HepG2 (cell line): ENCODE data around the gene ITLN2. TPM values are rescaled to one million over a fixed set of nuclear protein-coding genes. Genes with fewer than 3 reads are reported as not detected.

Experiments used
- EZH2 ChIP-seq: conservative IDR thresholded peaks from 2 replicates; pipeline ENCODE4 v1.6.1; 2012; ENCODE audit warnings: mild to moderate bottlenecking, low read depth, low read length, moderate library complexity
- KLF12 ChIP-seq: sonication (generic); formaldehyde crosslinking; IDR thresholded peaks from 2 replicates; pipeline ENCODE4 v1.4.0; 2020; ENCODE audit warnings: missing genetic modification reagents, borderline replicate concordance
- RARA ChIP-seq: IDR thresholded peaks from 2 replicates; pipeline ENCODE4 v1.6.1; 2016; ENCODE audit warnings: missing genetic modification reagents, missing compliant biosample characterization
- RXRA ChIP-seq: sonication (generic); formaldehyde crosslinking; IDR thresholded peaks from 2 replicates; pipeline ENCODE4 v1.5.1; 2020; ENCODE audit warnings: missing genetic modification reagents
- SAP130 ChIP-seq: IDR thresholded peaks from 2 replicates; pipeline ENCODE4 v1.6.1; 2016; ENCODE audit warnings: low read depth
- SSRP1 ChIP-seq: IDR thresholded peaks from 2 replicates; pipeline ENCODE4 v1.6.1; 2016; ENCODE audit warnings: control low read depth
- YEATS2 ChIP-seq: sonication (generic); formaldehyde crosslinking; IDR thresholded peaks from 2 replicates; pipeline ENCODE4 v1.4.0; 2020; ENCODE audit warnings: missing genetic modification reagents, borderline replicate concordance
- ZBTB49 ChIP-seq: sonication (generic); formaldehyde crosslinking; IDR thresholded peaks from 2 replicates; pipeline ENCODE4 v1.4.0; 2020; ENCODE audit warnings: missing genetic modification reagents, borderline replicate concordance
- ZFY ChIP-seq: sonication (generic); formaldehyde crosslinking; IDR thresholded peaks from 2 replicates; pipeline ENCODE4 v1.4.0; 2020; ENCODE audit warnings: missing genetic modification reagents
- ZMYM4 ChIP-seq: sonication (generic); formaldehyde crosslinking; IDR thresholded peaks from 2 replicates; pipeline ENCODE4 v1.8.1; 2023; ENCODE audit warnings: mild to moderate bottlenecking, missing genetic modification reagents
- ZNF354B ChIP-seq: sonication (generic); formaldehyde crosslinking; IDR thresholded peaks from 2 replicates; pipeline ENCODE4 v1.8.0; 2022; ENCODE audit warnings: mild to moderate bottlenecking, missing genetic modification reagents
- ZNF510 ChIP-seq: sonication (generic); formaldehyde crosslinking; IDR thresholded peaks from 2 replicates; pipeline ENCODE4 v1.4.0; 2020; ENCODE audit warnings: low read depth, mild to moderate bottlenecking, missing genetic modification reagents
- ZNF577 ChIP-seq: sonication (generic); formaldehyde crosslinking; IDR thresholded peaks from 2 replicates; pipeline ENCODE4 v1.4.0; 2020; ENCODE audit warnings: mild to moderate bottlenecking, low read depth, missing genetic modification reagents, borderline replicate concordance
- ZNF607 ChIP-seq: sonication (generic); formaldehyde crosslinking; IDR thresholded peaks from 2 replicates; pipeline ENCODE4 v1.5.1; 2020; ENCODE audit warnings: missing genetic modification reagents, mild to moderate bottlenecking, borderline replicate concordance
- ZNF652 ChIP-seq: IDR thresholded peaks from 2 replicates; pipeline ENCODE4 v1.6.1; 2016; ENCODE audit warnings: low read depth, borderline replicate concordance
- ZNF670 ChIP-seq: sonication (generic); formaldehyde crosslinking; IDR thresholded peaks from 2 replicates; pipeline ENCODE4 v1.8.0; 2022; ENCODE audit warnings: mild to moderate bottlenecking, missing genetic modification reagents, borderline replicate concordance
- ZNF737 ChIP-seq: sonication (generic); formaldehyde crosslinking; IDR thresholded peaks from 2 replicates; pipeline ENCODE4 v1.5.0; 2020; ENCODE audit warnings: missing genetic modification reagents, mild to moderate bottlenecking, borderline replicate concordance
- ZNF776 ChIP-seq: sonication (generic); formaldehyde crosslinking; IDR thresholded peaks from 2 replicates; pipeline ENCODE4 v1.4.0; 2020; ENCODE audit warnings: mild to moderate bottlenecking, missing genetic modification reagents
- ZNF839 ChIP-seq: sonication (generic); formaldehyde crosslinking; IDR thresholded peaks from 2 replicates; pipeline ENCODE4 v1.4.0; 2020; ENCODE audit warnings: missing genetic modification reagents, mild to moderate bottlenecking, borderline replicate concordance
- polyA plus RNA-seq, 8 experiments: library from polyadenylated mRNA; depleted of rRNA in 3 of 8; stranded (reverse) in 7 of 8; unstranded in 1 of 8; fragments of >200 nt; fragmentation: Illumina TruSeq in 4 of 8; extraction: Trizol in 4 of 8; gene quantifications; 2 replicates each; pipeline versions ENCODE4 v1.2.1 to v1.2.3, GENCODE V29; 2011 to 2016; ENCODE audit warnings: low read depth in 4 of 8, missing spikeins in 1 of 8, mixed read lengths in 1 of 8; ENCODE audit not compliant: insufficient read depth in 1 of 8
- total RNA-seq, 5 experiments: library from RNA; depleted of rRNA; stranded (reverse); fragments of >200 nt; fragmentation: Illumina TruSeq; extraction: Trizol; gene quantifications; 2 replicates each; pipeline ENCODE4 v1.2.3, GENCODE V29; 2016; ENCODE audit warnings: low read depth in 1 of 5
- TF ChIP-seq, protein P1 (sequence below): sonication (generic); formaldehyde crosslinking; IDR thresholded peaks from 2 replicates; pipeline ENCODE4 v1.8.0; 2022; ENCODE audit warnings: mild to moderate bottlenecking, missing genetic modification reagents, moderate library complexity
- TF ChIP-seq, protein P2 (sequence below): sonication (generic); formaldehyde crosslinking; IDR thresholded peaks from 2 replicates; pipeline ENCODE4 v1.4.0; 2020; ENCODE audit warnings: missing genetic modification reagents
- TF ChIP-seq, protein P3 (sequence below): IDR thresholded peaks from 2 replicates; pipeline ENCODE4 v1.6.1; 2016; ENCODE audit warnings: low read depth, borderline replicate concordance
- TF ChIP-seq, protein P4 (sequence below): sonication (generic); formaldehyde crosslinking; IDR thresholded peaks from 2 replicates; pipeline ENCODE4 v1.4.0; 2020; ENCODE audit warnings: missing genetic modification reagents

Gene ITLN2
- total and polyA plus RNA-seq, 2 of the 13 experiments (the other 11 are each of a cell fraction or from before 2014, with no cell fraction given), result not detected

GRCh38 chr1:160997323-160998038 lies 42.9 kb upstream of the ITLN2 start (continued):
- TF ChIP-seq, protein P1, sequence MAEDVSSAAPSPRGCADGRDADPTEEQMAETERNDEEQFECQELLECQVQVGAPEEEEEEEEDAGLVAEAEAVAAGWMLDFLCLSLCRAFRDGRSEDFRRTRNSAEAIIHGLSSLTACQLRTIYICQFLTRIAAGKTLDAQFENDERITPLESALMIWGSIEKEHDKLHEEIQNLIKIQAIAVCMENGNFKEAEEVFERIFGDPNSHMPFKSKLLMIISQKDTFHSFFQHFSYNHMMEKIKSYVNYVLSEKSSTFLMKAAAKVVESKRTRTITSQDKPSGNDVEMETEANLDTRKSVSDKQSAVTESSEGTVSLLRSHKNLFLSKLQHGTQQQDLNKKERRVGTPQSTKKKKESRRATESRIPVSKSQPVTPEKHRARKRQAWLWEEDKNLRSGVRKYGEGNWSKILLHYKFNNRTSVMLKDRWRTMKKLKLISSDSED, result no peak
- TF ChIP-seq ZNF737 (CRISPR knock-in tag), result no peak
- peak; percentile 54 for TF ChIP-seq SAP130 (CRISPR knock-in tag)
- no peak for TF ChIP-seq ZNF354B (CRISPR knock-in tag)
- TF ChIP-seq ZNF577 (CRISPR knock-in tag), result no peak
- TF ChIP-seq RXRA (CRISPR knock-in tag), result no peak
- TF ChIP-seq ZFY, result 0 out of 2 replicates have a peak, but pooled peaks have one; percentile 38
- TF ChIP-seq ZNF839 (CRISPR knock-in tag), result no peak
- TF ChIP-seq ZNF652, result no peak
- peak; percentile 51; the same call in 1 of the 2 replicates for TF ChIP-seq YEATS2 (CRISPR knock-in tag)
- TF ChIP-seq RARA, result no peak
- no peak for TF ChIP-seq ZNF670
- TF ChIP-seq, protein P2, sequence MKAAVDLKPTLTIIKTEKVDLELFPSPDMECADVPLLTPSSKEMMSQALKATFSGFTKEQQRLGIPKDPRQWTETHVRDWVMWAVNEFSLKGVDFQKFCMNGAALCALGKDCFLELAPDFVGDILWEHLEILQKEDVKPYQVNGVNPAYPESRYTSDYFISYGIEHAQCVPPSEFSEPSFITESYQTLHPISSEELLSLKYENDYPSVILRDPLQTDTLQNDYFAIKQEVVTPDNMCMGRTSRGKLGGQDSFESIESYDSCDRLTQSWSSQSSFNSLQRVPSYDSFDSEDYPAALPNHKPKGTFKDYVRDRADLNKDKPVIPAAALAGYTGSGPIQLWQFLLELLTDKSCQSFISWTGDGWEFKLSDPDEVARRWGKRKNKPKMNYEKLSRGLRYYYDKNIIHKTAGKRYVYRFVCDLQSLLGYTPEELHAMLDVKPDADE, result no peak
- TF ChIP-seq ZNF607, result no peak
- TF ChIP-seq ZMYM4 (CRISPR knock-in tag), result 0 out of 2 replicates have a peak, but pooled peaks have one; percentile 38
- TF ChIP-seq, protein P3, sequence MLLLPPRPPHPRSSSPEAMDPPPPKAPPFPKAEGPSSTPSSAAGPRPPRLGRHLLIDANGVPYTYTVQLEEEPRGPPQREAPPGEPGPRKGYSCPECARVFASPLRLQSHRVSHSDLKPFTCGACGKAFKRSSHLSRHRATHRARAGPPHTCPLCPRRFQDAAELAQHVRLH (CRISPR knock-in tag), result 0 out of 2 replicates have a peak, but pooled peaks have one; percentile 45
- TF ChIP-seq ZNF776 (CRISPR knock-in tag), result no peak
- no peak for TF ChIP-seq ZNF510 (CRISPR knock-in tag)
- TF ChIP-seq SSRP1 (CRISPR knock-in tag), result 0 out of 2 replicates have a peak, but pooled peaks have one; percentile 38
- no peak for TF ChIP-seq EZH2
- no peak for TF ChIP-seq KLF12 (CRISPR knock-in tag)
- TF ChIP-seq, protein P4, sequence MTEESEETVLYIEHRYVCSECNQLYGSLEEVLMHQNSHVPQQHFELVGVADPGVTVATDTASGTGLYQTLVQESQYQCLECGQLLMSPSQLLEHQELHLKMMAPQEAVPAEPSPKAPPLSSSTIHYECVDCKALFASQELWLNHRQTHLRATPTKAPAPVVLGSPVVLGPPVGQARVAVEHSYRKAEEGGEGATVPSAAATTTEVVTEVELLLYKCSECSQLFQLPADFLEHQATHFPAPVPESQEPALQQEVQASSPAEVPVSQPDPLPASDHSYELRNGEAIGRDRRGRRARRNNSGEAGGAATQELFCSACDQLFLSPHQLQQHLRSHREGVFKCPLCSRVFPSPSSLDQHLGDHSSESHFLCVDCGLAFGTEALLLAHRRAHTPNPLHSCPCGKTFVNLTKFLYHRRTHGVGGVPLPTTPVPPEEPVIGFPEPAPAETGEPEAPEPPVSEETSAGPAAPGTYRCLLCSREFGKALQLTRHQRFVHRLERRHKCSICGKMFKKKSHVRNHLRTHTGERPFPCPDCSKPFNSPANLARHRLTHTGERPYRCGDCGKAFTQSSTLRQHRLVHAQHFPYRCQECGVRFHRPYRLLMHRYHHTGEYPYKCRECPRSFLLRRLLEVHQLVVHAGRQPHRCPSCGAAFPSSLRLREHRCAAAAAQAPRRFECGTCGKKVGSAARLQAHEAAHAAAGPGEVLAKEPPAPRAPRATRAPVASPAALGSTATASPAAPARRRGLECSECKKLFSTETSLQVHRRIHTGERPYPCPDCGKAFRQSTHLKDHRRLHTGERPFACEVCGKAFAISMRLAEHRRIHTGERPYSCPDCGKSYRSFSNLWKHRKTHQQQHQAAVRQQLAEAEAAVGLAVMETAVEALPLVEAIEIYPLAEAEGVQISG (CRISPR knock-in tag), result 0 out of 2 replicates have a peak, but pooled peaks have one; percentile 18
- TF ChIP-seq ZBTB49, result no peak
